KG1 (cell line): ENCODE data around the gene PCSK5.
"Not testable (repeated sequence)": the region's sequence is repeated elsewhere in the genome, so short reads cannot be mapped to it uniquely, and the experiment has no call there.

Experiments used
- DNase-seq: peaks from one replicate; lab custom pipeline; 2025; lab: John Stamatoyannopoulos, UW

The PCSK5 gene

GRCh38 chr9:75963321-75963720 is 72.8 kb downstream of the PCSK5 start:
- not testable (repeated sequence) for DNase-seq

GRCh38 chr9:75964427-75964826 is 74.0 kb downstream of the PCSK5 start:
- no peak for DNase-seq

- no peak for DNase-seq
These were observed 74.8 kb downstream of the PCSK5 start for GRCh38 chr9:75965231-75965630.

- DNase-seq = no peak
These were observed 77.1 kb downstream of the PCSK5 start for GRCh38 chr9:75967556-75967955.

- DNase-seq = no peak
These were observed 83.7 kb downstream of the PCSK5 start for GRCh38 chr9:75974016-75974766.

GRCh38 chr9:75975071-75975470 is 84.6 kb downstream of the PCSK5 start:
- DNase-seq = no peak

GRCh38 chr9:75976549-75976948 is 86.1 kb downstream of the PCSK5 start:
- DNase-seq = no peak

GRCh38 chr9:75979362-75979761 is 88.9 kb downstream of the PCSK5 start:
- no peak for DNase-seq

- no peak for DNase-seq
These were observed 93.0 kb downstream of the PCSK5 start for GRCh38 chr9:75983319-75984045.

- no peak for DNase-seq
These were observed 95.0 kb downstream of the PCSK5 start for GRCh38 chr9:75985515-75985914.

GRCh38 chr9:75988663-75989062 is 98.2 kb downstream of the PCSK5 start:
- DNase-seq = no peak

GRCh38 chr9:75990156-75990555 is 99.7 kb downstream of the PCSK5 start:
- DNase-seq = no peak

- DNase-seq = no peak
These were observed 100.3 kb downstream of the PCSK5 start for GRCh38 chr9:75990576-75991304.

GRCh38 chr9:75992482-75993206 is 102.2 kb downstream of the PCSK5 start:
- no peak for DNase-seq

- no peak for DNase-seq
These were observed 103.0 kb downstream of the PCSK5 start for GRCh38 chr9:75993434-75993833.

- no peak for DNase-seq
These were observed 104.6 kb downstream of the PCSK5 start for GRCh38 chr9:75995066-75995465.

- DNase-seq = no peak
These were observed 106.3 kb downstream of the PCSK5 start for GRCh38 chr9:75996726-75997125.

- no peak for DNase-seq
These were observed 106.7 kb downstream of the PCSK5 start for GRCh38 chr9:75997206-75997605.

- no peak for DNase-seq
These were observed 107.8 kb downstream of the PCSK5 start for GRCh38 chr9:75998096-75998780.

GRCh38 chr9:76001459-76001858 is 111.0 kb downstream of the PCSK5 start:
- DNase-seq = no peak

GRCh38 chr9:76003041-76003440 is 112.6 kb downstream of the PCSK5 start:
- no peak for DNase-seq

GRCh38 chr9:76004526-76004925 is 114.1 kb downstream of the PCSK5 start:
- no peak for DNase-seq
